OCI-LY1 (cell line): Measurements from ENCODE around the gene CASP3.
"Not testable (repeated sequence)": the region's sequence is repeated elsewhere in the genome, so short reads cannot be mapped to it uniquely, and the experiment has no call there.

Source experiments
- H2AFZ ChIP-seq: fragments of 200-600 bp; sonication (generic), shearing (Covaris generic); 2 replicates; pipeline ENCODE4 v1.6.0; 2014; ENCODE audit warnings: antibody characterized with exemption, mild to moderate bottlenecking, low read length
- H3F3A ChIP-seq: fragments of 200-600 bp; sonication (generic), shearing (Covaris generic); 2 replicates; pipeline ENCODE4 v1.6.0; 2014; ENCODE audit warnings: mild to moderate bottlenecking, antibody characterized with exemption, low read length, moderate library complexity; ENCODE audit not compliant: insufficient read depth
- H3K27ac ChIP-seq: fragments of 200-600 bp; sonication (generic); 2 replicates; pipeline ENCODE4 v1.5.1; 2014; ENCODE audit warnings: low read length, mixed run types, mild to moderate bottlenecking, low read depth; ENCODE audit not compliant: poor library complexity, severe bottlenecking
- H3K27me3 ChIP-seq: fragments of 200-600 bp; sonication (generic); 2 replicates; pipeline ENCODE4 v1.6.0; 2014; ENCODE audit warnings: antibody characterized with exemption, mild to moderate bottlenecking, low read length, moderate library complexity; ENCODE audit not compliant: insufficient read depth
- H3K36me3 ChIP-seq: fragments of 200-600 bp; sonication (generic); 2 replicates; pipeline ENCODE4 v1.6.1; 2014; ENCODE audit warnings: mild to moderate bottlenecking, antibody characterized with exemption, low read length, moderate library complexity, mixed read lengths; ENCODE audit not compliant: insufficient read depth
- H3K4me1 ChIP-seq: fragments of 200-600 bp; sonication (generic); 2 replicates; pipeline ENCODE4 v1.5.1; 2014; ENCODE audit warnings: mild to moderate bottlenecking, low read length, moderate library complexity; ENCODE audit not compliant: insufficient read depth, severe bottlenecking
- H3K4me2 ChIP-seq: fragments of 200-600 bp; sonication (generic), shearing (Covaris generic); 2 replicates; pipeline ENCODE4 v1.6.1; 2014; ENCODE audit warnings: low read length
- H3K4me3 ChIP-seq: fragments of 200-600 bp; sonication (generic); 2 replicates; pipeline ENCODE4 v1.5.1; 2014; ENCODE audit warnings: low read length, low read depth, mild to moderate bottlenecking, mixed read lengths; ENCODE audit not compliant: poor library complexity, severe bottlenecking
- H3K79me2 ChIP-seq: fragments of 200-600 bp; shearing (Covaris generic); 2 replicates; pipeline ENCODE4 v1.6.1; 2016; ENCODE audit warnings: mixed run types, low read length, mixed read lengths; ENCODE audit not compliant: insufficient read depth
- H3K9ac ChIP-seq: fragments of 200-600 bp; sonication (generic), shearing (Covaris generic); 2 replicates; pipeline ENCODE4 v1.6.1; 2014; ENCODE audit warnings: mild to moderate bottlenecking, low read length, mixed read lengths
- H3K9me2 ChIP-seq: fragments of 200-600 bp; sonication (generic), shearing (Covaris generic); 2 replicates; pipeline ENCODE4 v1.6.1; 2014; ENCODE audit warnings: low read depth, mild to moderate bottlenecking, low read length, mixed read lengths
- H3K9me3 ChIP-seq: fragments of 200-600 bp; shearing (Covaris generic); 2 replicates; pipeline ENCODE4 v1.6.1; 2014; ENCODE audit warnings: low read length, mixed read lengths
- H4K20me1 ChIP-seq: fragments of 200-600 bp; sonication (generic), shearing (Covaris generic); 2 replicates; pipeline ENCODE4 v1.6.0; 2016; ENCODE audit warnings: mild to moderate bottlenecking, low read length; ENCODE audit not compliant: insufficient read depth
- CTCF ChIP-seq: fragments of 200-600 bp; sonication (generic), shearing (Covaris generic); IDR thresholded peaks from 2 replicates; pipeline ENCODE4 v1.5.1; 2017; ENCODE audit warnings: mild to moderate bottlenecking, antibody characterized with exemption, low read length, moderate library complexity, mixed read lengths
- EZH2 ChIP-seq: fragments of 200-600 bp; sonication (generic), shearing (Covaris generic); IDR thresholded peaks from 2 replicates; pipeline ENCODE4 v1.8.0; 2017; ENCODE audit warnings: borderline replicate concordance, mixed run types, mild to moderate bottlenecking, antibody characterized with exemption, low read length, moderate library complexity, mixed read lengths

Gene CASP3

DNA sequence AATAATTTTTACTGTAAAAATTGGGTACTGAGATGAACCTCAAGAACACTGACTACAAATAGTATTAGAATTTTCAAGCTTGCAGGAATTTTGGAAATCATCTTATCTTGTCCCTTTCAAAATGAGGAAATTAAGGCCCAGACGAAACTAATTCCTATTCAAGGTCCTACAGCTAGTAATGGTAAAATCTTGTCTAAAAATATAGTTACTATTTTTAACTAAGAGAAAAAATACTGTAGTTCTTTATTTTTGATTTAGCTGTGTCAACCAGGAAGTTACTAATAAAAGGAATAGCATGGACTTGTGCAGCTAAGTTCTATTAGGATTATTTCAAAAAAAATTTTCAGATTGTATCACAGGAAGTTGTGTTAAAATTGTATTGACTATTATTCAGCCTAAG, 13.0 kb upstream of the CASP3 start:
- H3F3A ChIP-seq: no peaks in the 10 kb centered on the region
- H3K9me3 ChIP-seq: no peaks in the 10 kb centered on the region
- H3K27ac ChIP-seq: no peak overlapping the region
- H2AFZ ChIP-seq: no peak overlapping the region
- peaks cover 26% of the 10 kb centered on the region for H3K36me3 ChIP-seq
- no peaks in the 10 kb centered on the region for H4K20me1 ChIP-seq
- no peak overlapping the region for H3K4me2 ChIP-seq
- no peak overlapping the region for H3K9ac ChIP-seq
- TF ChIP-seq EZH2 (no peak), CTCF (no peak)
- H3K4me1 ChIP-seq: no peaks in the 10 kb centered on the region
- H3K79me2 ChIP-seq: no peaks in the 10 kb centered on the region
- no peaks in the 10 kb centered on the region for H3K9me2 ChIP-seq
- H3K4me3 ChIP-seq: no peak overlapping the region
- H3K27me3 ChIP-seq: no peaks in the 10 kb centered on the region

DNA sequence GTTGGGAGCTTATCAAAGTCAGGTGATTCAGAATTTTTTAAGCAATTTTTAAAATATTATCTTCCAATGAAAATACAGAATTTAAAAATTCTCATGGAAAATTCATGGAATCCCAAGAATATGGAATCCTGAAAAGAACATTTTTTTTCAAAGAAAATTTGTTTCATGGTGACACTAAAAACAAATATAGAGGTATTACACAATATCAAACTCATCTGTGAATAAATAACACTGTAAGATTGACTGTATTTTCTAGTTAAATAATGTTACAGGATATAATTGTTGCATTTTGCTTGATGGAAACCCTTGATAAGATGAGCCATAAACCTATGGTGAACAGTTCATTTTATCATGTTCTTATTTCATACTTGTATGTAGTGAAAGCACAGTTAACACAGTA, 11.7 kb upstream of the CASP3 start:
- no peak overlapping the region for H3K4me3 ChIP-seq
- no peak overlapping the region for H3K4me2 ChIP-seq
- TF ChIP-seq EZH2 (no peak), CTCF (no peak)
- H3K27me3 ChIP-seq: no peaks in the 10 kb centered on the region
- no peaks in the 10 kb centered on the region for H4K20me1 ChIP-seq
- no peak overlapping the region for H3K9ac ChIP-seq
- no peaks in the 10 kb centered on the region for H3K4me1 ChIP-seq
- H2AFZ ChIP-seq: no peak overlapping the region
- no peaks in the 10 kb centered on the region for H3K79me2 ChIP-seq
- no peaks in the 10 kb centered on the region for H3K9me2 ChIP-seq
- peaks cover 29% of the 10 kb centered on the region for H3K36me3 ChIP-seq
- no peaks in the 10 kb centered on the region for H3F3A ChIP-seq
- H3K27ac ChIP-seq: no peak overlapping the region
- no peaks in the 10 kb centered on the region for H3K9me3 ChIP-seq

DNA sequence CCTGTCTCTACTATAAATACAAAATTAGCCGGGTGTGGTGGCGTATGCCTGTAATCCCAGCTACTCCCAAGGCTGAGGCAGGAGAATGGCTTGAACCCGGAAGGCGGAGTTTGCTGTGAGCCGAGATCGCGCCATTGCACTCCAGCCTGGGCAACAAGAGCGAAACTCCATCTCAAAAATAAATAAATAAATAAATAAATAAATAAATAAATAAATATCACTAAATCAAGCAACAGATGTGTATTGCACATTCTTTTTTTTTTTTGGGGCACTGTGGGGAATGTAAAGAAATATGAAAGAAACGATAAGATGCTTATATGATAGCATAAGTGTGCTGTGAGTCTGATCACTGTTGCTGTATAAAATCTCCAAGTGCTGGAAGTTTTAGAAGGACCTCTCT, 8.6 kb upstream of the CASP3 start:
- H3K4me3 ChIP-seq, H3K9me2 ChIP-seq, H3K27ac ChIP-seq, H2AFZ ChIP-seq, H3K9me3 ChIP-seq, H3K4me2 ChIP-seq, H3K27me3 ChIP-seq, H3K4me1 ChIP-seq, H3F3A ChIP-seq, H4K20me1 ChIP-seq, H3K9ac ChIP-seq, H3K79me2 ChIP-seq: not testable (repeated sequence)
- H3K36me3 ChIP-seq: peaks cover 21% of the 10 kb centered on the region

GRCh38 chr4:184657144-184657543, 7.9 kb upstream of the CASP3 start:
- H4K20me1 ChIP-seq: no peaks in the 10 kb centered on the region
- H3K9me2 ChIP-seq: no peaks in the 10 kb centered on the region
- peaks cover 21% of the 10 kb centered on the region for H3K36me3 ChIP-seq
- TF ChIP-seq CTCF (no peak), EZH2 (no peak)
- H3K27ac ChIP-seq: no peak overlapping the region
- H3K27me3 ChIP-seq: no peaks in the 10 kb centered on the region
- H2AFZ ChIP-seq: no peak overlapping the region
- no peaks in the 10 kb centered on the region for H3F3A ChIP-seq
- no peaks in the 10 kb centered on the region for H3K79me2 ChIP-seq
- no peak overlapping the region for H3K4me3 ChIP-seq
- no peaks in the 10 kb centered on the region for H3K4me1 ChIP-seq
- no peak overlapping the region for H3K9ac ChIP-seq
- no peaks in the 10 kb centered on the region for H3K9me3 ChIP-seq
- H3K4me2 ChIP-seq: no peak overlapping the region
